GDM1 (cell line): ENCODE data around the gene ISYNA1.
"Not testable (repeated sequence)": the region's sequence is repeated elsewhere in the genome, so short reads cannot be mapped to it uniquely, and the experiment has no call there.

Experiments
- DNase-seq: peaks from one replicate; lab custom pipeline; 2025; lab: John Stamatoyannopoulos, UW

ISYNA1 gene

DNA sequence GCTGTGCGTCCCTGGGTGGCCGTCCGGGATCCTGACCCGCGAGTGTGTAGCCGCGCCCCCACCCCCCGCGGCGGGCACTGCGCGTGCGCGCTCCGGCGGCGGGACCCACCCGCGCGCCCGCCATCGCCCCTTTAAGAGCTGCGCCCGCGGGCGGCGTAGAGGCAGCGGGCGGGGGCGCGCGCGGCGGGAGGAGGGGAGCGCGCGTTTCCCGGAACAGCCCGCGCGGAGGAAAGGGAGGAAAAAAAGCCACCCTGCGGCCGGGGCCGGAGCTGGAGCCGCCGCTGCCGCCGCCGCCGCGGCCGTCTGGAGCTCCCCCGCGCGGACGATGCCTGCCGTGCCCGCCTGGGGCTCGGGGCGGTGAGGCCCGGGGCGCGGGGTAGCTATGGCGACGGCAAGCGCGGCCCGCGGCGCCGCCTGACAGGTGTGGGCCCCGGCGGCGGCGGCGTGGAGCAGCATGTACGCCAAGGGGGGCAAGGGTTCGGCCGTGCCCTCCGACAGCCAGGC, 18.7 kb downstream of the ISYNA1 start, which contains the start of gene SSBP4:
SSBP4 (plus strand) TSS at position 204 of the 504 bp plus-strand sequence; CDS start at position 455, 251 bp downstream.
- DNase-seq = peak; percentile 80

DNA sequence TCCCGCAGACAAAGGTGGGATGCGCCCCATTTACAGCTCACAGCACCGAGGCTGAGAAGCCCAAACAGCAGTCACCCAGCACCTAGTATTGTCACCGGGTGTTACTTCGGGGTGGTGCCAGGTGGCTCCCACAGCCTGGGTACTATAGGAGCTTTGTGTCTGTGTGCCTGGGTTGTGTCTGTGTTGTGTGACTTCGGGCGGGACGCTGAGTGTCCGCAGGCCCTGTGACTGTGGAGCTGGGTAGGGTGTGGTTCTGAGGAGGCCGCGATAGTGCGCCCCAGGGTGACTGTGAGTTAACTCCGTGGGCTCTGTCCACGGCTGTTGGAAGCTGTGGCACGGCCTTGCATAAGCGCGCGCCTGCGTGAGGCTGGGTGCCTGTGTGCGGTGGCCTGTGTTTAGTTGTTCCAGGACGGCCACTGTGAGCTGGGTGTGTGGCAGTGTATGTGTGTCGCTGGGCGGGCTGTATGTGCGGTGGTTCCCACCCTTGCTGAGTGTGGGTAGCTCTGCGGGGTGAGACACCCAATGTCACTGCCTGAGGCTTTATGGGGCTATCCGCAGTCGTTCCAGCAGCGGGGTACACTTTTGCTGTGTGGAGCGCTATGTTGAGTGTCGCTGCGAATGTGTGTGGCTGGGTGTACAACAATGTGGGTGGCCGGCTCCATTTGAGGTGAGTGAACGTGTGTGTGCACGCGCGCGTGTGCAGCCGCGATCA, 19.3 kb downstream of the ISYNA1 start:
- DNase-seq = no peak

DNA sequence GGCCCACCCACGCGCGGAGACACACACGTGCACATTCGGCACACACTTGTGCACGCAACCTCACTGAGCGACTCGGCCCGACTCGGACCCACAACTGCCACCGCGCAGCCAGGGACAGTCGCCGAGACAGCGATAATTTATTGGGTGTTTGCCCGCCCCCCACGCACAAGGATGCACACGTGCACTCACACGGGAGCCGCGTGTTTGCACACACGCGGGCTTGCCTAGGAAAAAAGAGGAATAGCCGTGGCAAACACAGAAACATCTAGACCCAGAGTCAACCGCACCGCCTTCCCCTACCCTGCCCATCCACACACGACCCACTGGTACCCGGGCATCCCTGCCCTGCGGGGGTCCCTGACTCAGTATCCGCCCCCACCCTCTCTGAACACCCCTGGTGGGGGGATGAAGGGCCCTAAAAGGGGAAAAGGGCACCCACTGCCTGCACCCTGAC, 19.9 kb downstream of the ISYNA1 start:
- DNase-seq = no peak

- peak; percentile 90 for DNase-seq
These were observed 20.5 kb downstream of the ISYNA1 start for GRCh38 chr19:18417250-18418028.

GRCh38 chr19:18416778-18417249, 21.1 kb downstream of the ISYNA1 start:
- DNase-seq = peak; percentile 92

DNA sequence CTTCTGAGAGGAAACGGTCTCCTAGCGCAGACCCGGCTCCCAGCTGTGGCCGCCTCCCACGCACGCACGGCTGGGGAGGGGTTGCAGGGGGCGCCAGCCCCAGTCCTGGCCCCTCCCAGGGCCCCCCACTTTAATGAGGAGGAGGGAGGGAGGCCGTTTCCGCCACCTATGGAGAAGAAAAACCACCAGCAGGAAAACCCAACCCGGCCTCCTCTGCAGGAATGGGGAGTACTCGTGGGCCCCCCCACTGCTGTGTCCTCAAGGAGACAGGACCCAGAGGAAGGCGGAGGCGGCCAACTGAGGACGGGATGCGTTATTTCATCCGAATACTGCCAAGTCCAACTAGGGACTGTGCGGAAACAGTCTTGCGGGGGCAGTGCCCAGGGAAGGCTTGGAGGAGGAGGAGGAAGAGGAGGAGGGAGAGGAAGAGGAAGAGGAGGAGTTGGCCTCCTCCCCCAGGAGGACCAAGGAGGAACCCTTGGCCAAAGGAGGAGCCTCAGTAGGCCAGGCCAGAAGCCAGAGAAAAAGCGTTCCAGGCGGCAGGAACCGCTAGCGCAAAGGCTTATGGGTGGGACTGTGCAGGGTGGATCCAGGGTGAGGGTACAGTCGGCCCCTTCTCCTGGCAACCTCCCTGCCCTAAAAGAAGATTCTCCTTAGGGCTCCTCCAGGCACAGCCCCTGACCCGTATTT, 22.6 kb downstream of the ISYNA1 start:
- DNase-seq = peak; percentile 91

GRCh38 chr19:18414504-18415177, 23.3 kb downstream of the ISYNA1 start:
- DNase-seq = peak; percentile 58

DNA sequence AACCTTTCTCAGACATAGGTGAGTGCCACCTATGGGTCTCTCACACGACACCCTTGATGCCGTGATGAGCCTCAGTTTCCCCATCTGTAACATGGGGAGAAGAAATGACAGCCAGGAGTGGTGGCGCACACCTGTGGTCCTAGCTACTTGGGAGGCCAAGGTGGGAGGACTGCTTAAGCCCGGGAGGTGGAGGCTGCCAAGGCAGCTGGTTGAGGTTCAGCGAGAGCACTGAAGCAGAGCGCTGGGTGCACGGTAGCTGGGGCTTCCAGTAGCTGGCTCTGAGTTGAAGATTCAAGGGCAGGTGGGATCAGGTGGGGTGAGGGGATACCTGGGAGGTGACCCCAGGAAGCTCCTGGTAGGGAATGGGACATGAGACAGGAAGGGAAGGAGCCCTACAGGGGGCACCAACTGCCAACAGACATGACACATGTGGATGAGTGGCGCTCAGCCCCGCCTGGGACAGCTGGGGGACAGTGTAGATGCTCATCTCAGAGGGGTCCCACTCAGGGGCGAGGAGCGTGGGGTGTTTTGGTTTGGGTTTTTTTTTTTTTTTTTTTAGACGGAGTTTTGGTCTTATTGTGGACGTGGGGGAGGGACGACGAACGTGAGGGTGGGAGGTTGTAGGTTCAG, 25.2 kb downstream of the ISYNA1 start:
- no peak for DNase-seq

DNA sequence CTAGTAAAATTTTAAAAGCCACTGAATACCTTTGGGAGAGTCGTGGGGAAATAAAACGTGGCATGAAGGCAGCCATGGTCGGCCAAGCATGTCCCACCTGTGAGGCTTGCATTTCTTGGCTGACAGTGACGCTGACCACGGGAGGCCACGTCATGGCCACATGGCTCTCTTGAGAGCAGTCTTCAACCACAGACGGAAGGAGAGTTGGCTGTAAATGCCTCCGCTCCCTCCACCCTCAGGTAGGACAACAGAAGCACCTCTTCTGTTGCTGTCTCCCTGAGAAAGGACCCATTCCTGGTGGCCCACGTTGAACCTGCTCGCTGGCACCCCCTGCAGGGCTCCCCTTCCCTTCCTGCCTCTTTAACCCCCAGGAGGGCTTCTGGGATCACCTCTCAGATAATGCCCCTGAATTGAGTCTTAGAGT, 29.9 kb downstream of the ISYNA1 start:
- DNase-seq = peak; percentile 30

DNA sequence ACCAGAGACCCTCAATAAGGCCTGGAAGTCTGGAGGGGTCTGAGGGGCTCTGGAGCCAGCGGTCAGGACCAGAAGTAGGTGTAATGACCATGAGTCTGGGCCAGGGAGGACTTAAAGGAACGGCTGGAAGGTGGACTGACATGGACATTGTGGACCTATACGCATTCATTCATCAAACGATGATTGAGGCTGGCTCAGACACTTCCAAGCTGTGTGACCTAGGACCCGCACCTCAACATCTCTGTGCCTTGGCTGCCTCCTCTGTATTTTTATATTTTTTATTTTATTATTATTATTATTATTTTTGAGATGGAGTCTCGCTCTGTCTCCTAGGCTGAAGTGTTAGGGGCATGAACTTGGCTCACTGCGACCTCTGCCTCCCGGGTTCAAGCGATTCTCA, 31.2 kb downstream of the ISYNA1 start:
- DNase-seq = no peak

- not testable (repeated sequence) for DNase-seq
These were observed 32.2 kb downstream of the ISYNA1 start for GRCh38 chr19:18405754-18406153.

GRCh38 chr19:18402455-18403248, 35.3 kb downstream of the ISYNA1 start:
- DNase-seq = not testable (repeated sequence)

- peak; percentile 89 for DNase-seq
These were observed 36.3 kb downstream of the ISYNA1 start for GRCh38 chr19:18401580-18402112.

GRCh38 chr19:18399008-18399407, 38.9 kb downstream of the ISYNA1 start:
- no peak for DNase-seq

- peak; percentile 61 for DNase-seq
These were observed 40.4 kb downstream of the ISYNA1 start, which contains the start of gene LRRC25 for GRCh38 chr19:18397242-18398202. LRRC25 (minus strand) TSS chr19:18397622; CDS start chr19:18396963, 659 bp downstream.

GRCh38 chr19:18396471-18397241, 41.3 kb downstream of the ISYNA1 start:
- no peak for DNase-seq

- no peak for DNase-seq
These were observed 44.1 kb downstream of the ISYNA1 start for GRCh38 chr19:18393836-18394235.

- DNase-seq = no peak
These were observed 45.0 kb downstream of the ISYNA1 start for GRCh38 chr19:18392926-18393325.
